Suppressor macrophage (primary cell): Measurements from ENCODE around the gene C1QTNF1.
A peak's percentile ranks its signal among the peaks of the same experiment; 100 is the strongest.
"Not testable (repeated sequence)": the region's sequence is repeated elsewhere in the genome, so short reads cannot be mapped to it uniquely, and the experiment has no call there.

Experiments used
- DNase-seq, 4 experiments: peaks; one replicate each; pipeline ENCODE4 v3.0.0-alpha.2; 2020 to 2022

Gene C1QTNF1

DNA sequence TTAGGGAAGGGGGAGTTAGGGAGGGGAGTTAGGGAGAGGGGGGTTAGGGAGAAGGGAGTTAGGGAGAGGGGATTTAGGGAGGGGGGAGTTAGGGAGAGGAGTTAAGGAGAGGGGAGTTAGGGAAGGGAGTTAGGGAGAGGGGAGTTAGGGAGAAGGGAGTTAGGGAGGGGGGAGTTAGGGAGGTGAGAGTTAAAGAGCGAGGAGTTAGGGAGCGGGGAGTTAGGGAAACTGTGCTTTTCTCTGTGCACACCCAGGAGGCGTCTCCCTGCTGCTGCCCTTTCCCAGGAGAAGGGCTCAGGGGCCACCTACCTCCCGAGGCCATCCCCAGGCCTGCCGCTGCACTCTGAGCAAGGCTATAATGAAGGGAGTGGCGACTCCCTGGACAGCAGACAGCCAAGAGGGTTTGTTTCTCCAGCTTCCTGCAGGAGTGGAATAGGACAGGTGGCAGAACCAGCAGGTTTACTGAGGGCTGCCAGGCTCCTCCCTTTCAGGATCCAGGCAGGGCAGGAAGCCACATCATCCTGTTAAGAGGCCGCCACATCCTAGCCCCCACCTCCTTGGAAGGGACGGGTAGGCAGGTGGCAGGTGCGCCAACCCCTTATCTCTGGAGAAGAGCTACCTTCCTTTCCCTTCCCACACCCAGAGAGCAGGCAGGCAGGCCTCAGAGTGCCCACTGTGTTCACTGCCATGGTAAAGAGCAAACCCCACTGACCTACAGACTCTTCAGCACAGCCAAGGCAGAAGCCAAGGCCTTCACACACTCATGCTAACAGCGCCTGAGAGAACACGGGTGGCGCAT is 18.7 kb upstream of the C1QTNF1 start:
- DNase-seq = no peak

DNA sequence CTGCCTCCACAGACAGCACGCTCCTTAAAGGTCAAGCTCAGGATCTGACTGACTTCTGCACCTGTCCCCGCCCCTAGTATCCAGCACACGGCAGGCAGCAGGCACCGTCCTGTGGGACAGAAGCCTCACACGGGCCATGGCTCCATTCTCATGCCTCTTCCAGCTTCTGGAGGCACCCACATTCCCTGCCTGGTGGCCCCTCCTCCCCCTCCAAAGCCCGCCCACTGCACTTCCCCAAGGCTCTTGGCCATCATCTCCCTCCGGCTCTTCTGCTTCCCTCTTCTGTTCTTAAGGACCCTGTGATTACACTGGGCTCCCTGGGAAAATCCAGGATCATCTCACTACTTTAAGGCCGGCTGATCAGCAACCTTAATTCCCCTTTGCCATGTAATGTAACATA is 17.9 kb upstream of the C1QTNF1 start:
- DNase-seq = peak; percentile 27 to 75 (median 62)

DNA sequence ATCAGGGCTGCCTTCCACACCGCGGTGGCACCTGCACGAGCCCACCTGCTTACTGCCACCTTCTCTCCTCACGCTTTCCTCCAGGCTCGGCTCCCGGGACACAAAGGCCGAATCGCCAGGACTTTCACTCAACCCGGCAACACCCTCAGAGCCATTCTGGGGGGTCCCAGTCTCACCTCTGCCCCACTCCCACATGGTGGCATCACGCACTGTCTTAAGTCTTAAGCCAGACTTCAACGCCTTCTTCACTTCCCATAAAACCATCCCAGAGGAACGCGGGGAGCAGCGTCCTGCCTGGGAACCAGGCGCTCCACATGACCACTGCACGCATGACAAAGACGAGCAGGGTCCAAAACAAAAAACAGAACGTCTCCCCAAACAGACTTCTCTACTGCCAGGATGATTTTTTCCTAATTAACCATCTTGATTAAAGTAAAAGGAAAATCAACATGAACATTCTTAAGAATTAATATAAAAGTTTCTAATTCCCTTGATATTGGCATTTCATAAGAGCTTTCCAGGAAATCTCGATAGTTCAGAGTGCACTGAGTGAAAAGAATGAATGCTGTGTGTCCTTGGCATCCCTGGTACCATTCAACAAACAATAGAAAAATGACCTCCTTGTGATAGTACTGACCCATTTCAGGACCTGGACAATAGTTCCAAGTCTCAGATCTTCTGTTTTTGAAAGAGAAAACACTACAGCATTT is 17.0 kb upstream of the C1QTNF1 start:
- no peak for DNase-seq

DNA sequence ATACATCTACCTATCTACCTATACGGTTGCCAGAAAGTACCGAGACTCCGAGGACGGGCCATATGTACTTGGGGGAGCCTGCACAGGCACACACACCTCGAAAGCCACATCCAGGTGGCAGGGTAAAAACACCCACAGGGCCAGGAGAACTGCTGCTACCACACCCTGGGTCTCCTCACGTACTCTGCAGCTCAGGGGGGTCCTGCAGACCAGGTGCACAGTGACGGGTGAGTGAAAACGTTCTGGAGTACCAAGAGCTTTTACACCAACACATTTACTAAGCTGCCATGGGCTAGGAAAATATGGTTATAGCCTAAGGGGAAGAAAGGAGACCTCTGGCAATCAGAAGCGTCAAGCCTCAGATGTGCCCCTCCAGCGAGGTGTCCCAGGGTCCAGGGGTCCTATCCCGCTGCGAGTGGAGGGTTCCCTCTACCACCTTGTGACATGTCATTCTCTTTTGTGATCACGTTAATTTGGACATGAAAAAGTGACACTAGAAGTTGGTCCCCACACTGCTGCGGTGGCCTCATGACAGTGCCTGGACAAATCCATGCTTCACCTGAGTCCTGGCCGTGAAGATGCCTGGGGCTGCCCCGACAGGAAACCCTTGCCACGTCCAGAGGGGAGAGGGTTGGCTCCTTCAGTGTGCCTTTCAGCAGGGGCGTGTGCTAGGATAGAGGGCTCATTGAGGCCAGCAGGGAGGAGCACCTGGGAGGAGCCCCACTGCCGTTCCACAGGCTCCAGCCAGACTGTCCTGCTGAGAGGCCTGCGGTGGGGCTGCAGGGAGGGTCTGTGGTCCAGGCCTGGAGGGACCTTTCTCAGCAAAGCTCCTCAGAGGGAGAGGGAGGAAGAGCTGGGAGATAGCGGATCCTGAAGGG is 16.2 kb upstream of the C1QTNF1 start:
- no peak for DNase-seq

DNA sequence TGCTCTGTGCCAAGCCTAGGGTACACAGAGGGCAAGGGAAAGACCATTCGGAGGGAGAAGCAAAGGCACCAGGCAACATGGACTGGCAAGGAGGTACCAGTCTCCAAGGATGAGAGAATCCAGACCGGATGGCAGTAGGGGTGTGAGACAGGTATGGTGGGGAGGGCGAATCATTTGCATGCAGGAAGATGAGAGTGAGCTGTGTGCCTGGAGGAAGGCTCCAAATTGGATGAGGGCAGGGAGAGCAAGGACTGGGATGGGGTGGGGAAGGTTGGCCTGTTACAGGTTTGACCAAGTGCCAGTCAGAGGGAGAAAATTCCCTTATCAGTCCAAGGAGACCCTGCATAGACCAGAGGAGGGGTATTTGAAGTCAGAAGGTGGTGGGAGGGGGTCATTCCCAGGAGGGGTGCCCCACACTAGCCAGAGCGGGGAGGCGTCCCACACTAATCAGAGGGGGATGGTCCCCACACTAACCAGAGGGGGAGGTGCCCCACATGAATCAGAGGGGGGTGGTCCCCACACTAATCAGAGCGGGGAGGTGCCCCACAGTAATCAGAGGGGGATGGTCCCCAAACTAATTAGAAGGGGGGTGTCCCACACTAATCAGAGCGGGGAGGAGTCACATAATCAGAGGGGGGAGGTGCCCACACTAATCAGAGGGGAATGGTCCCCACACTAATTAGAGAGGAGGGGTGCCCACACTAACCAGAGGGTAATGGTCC is 15.1 kb upstream of the C1QTNF1 start:
- no peak for DNase-seq

DNA sequence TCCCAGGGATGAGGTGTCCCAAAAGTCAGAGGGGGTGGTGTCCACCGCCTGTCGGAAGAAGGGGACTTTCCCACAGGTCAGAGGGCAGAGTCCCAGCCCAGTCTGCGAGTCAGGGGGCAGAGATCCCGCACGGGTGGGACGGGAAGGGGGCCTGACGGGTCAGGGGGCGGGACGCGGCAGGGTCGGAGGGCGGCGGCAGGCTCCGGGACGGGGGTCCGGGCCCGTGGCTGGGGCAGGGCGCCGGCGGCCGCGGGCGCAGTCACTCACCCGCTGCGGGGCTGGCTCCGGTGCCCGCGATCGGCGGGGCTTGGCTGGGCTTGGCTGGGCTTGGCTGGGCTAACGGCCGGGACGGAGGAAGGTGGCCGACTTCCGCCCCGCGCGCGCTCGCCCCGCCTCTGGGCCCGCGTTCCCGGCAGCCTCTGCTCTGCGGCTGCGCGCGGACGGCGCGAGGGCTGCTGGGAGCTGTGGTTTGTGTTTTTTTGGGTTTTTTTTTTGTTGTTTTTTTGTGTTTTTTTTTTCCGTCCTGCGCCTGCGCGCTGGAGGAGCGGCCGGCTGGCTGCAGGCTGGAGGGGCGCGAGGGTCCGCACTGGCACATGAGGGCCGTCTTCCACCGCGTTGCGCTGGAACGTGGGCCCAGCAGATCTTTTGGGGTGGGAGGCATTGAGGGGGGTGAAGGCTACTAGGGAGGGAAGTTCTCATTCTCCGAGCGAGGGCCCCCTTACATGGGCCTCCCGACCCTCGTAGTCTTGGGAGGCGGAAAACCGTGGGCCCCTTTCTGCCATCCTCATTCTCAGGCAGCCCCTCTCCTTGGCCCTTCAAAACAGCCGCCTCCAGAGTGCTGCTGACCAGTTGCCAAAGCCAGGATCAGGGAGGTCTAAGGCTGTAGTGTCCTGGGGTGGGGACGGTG is 14.3 kb upstream of the C1QTNF1 start, which contains the start of gene CANT1:
Gene CANT1 (minus strand): TSS at position 368 of the 907 bp plus-strand sequence. CDS start 12,142 bp downstream, outside the sequence.
- peak; percentile 90 to 97 (median 94) for DNase-seq

DNA sequence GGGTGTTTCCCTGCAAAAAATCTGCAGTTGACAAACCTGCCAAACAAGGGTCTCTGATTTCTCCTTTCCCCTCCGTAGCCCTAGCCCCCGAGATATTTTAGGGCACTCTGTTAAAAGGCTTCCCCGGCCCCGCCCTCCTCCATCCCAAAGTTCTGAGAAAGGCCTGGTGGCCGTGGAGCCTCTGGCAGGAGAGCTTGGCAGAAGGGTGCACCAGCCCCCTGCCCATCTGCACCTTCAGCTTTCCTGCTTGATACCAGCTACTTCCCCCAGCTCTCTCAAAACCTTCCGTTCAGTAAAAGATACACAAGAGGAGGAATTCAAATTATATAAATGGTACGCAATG is 13.7 kb upstream of the C1QTNF1 start:
- no peak for DNase-seq

DNA sequence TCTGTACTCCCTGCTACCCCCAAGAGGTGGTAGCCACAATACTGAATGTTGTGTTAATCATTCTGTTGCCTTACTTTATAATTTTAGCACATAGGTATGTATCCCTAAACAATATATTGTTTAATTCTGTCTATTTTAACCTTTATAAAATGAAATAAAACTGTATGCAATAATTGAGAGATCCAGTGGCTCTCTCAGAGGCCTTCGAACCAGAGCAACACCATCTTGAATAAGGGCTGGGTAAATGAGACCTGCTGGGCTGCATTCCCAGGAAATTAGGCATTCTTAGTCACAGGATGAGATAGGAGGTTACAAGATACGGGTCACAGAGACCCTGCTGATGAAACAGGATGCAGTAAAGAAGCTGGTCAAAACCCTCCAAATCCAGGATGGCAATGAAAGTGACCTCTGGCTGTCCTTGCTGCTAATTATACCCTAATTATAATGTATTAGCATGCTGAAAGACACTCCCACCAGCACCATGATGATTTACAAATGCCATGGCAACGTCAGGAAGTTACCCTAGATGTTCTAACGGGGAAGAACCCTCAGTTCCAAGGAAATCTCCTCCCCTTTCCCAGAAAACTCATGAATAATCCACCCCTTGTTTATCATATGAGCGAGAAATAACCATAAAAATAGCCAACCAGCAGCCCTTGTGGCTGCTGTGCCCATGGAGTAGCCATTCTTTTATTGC is 12.4 kb upstream of the C1QTNF1 start:
- DNase-seq = no peak

DNA sequence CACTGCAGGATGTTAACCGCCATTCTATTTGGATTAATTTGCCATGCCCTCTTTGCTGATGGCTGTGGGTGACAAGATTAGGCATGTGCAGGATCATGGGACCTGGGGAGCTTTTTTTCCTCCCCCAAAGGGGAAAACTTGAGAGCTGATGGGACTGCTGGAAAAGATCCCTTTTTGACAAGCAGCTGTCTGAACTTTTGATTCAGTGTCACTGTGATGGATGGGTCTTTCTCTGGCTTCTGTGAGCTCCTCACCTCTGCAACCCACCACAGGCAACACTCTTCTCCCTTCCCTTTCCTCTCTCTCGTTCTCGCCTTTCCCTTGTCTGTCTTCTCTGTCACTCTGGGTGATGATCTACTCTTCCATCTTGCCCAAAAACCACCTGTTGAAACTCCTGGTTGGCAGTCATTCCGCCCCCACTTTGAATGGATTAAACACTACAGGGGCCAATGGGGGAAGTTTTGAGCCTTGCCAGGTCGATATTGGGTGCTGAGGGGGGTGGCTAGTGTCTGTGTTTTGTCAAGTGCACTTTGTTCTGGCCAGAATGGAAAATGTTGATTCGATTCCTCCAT is 11.3 kb upstream of the C1QTNF1 start:
- no peak for DNase-seq

DNA sequence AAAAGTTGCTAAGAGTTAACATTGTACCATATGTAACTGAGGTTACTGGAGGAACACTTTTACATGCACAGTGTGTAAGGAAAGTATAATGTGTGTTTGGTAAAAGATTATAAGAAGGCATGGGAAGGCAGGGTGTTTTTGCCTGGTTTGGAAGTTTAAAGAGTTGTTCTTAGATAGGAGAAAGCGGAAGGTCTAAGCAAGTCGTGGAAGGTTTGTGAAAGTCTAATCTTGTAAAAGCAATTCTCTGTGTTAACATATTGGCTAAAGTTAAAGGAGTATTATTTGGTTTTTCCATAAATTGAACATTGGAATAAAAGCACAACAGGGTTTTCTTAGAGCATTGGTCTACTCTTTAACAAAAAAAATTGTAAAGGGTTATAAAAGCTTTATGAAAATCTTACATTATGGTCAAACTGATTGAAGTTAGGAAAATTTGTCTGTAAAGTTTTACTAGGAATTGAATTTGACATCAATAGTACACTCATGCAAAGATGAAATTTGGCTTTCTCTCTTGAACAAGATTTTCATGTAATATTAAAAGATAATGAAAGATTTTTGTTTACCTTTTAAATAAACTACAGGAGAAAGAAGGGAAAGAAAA is 9.7 kb upstream of the C1QTNF1 start:
- DNase-seq = no peak

DNA sequence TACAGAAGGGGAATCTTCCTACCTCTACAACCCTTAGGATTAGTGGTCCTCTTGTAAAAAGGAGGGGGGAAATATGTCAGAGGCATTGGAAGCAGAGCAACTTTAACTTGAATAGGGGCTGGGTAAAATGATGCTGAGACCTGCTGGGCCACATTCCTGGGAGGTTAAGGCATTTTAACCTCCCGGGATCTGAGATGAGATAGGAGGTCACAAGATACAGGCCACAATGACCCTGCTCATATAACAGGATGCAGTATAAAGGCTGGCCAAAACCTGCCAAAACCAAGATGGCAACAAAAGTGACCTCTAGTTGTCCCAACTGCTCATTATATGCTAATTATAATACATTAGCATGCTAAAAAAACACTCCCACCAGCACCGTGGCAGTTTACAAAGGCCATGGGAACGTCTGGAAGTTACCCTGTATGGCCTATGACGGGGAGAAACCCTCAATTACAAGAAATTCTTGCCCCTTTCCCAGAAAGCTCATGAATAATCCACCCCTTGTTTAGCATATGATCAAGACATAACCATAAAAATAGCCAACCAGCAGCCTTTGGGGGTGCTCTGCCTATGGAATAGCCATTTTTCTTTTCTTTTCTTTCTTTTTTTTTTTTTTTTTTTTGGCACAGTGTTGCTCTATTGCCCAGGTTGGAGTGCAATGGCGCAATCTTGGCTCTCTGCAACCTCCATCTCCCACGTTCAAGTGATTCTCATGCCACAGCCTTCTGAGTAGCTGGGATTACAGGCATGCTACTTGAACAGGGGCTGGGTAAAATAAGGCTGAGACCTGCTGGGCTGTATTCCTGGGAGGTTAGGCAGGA is 6.2 kb upstream of the C1QTNF1 start:
- no peak for DNase-seq

DNA sequence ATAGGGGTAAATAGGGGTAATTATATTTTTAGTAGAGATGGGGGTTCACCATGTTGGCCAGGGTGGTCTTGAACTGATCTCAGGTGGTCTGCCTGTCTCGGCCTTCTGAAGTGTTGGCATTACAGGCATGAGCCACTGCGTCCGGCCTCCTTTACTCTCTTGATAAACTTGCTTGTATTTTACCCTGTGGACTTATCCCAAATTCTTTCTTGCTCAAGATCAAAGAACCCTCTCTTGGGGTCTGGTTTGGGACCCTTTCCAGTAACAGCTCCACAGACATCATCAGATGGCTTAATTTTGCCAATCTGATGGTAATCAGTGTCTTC is 5.6 kb upstream of the C1QTNF1 start:
- DNase-seq = no peak

DNA sequence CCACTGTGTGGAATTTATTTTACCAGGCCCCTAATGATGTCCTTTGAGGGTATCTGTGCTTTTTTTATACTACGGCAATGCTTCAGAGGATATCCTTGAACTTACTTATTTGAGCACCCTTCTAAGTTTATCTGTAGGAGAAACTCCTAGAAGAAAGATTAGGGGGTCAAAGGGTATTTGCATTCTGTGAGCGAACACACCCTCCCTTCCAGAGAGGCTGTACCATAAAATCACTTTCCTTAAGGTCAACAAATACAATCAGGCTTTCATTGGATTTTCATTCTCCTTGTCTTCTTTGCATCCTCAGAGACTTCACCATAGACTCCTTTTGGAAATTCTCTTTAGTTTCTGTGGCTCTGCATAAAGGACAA is 4.7 kb upstream of the C1QTNF1 start:
- no peak for DNase-seq

DNA sequence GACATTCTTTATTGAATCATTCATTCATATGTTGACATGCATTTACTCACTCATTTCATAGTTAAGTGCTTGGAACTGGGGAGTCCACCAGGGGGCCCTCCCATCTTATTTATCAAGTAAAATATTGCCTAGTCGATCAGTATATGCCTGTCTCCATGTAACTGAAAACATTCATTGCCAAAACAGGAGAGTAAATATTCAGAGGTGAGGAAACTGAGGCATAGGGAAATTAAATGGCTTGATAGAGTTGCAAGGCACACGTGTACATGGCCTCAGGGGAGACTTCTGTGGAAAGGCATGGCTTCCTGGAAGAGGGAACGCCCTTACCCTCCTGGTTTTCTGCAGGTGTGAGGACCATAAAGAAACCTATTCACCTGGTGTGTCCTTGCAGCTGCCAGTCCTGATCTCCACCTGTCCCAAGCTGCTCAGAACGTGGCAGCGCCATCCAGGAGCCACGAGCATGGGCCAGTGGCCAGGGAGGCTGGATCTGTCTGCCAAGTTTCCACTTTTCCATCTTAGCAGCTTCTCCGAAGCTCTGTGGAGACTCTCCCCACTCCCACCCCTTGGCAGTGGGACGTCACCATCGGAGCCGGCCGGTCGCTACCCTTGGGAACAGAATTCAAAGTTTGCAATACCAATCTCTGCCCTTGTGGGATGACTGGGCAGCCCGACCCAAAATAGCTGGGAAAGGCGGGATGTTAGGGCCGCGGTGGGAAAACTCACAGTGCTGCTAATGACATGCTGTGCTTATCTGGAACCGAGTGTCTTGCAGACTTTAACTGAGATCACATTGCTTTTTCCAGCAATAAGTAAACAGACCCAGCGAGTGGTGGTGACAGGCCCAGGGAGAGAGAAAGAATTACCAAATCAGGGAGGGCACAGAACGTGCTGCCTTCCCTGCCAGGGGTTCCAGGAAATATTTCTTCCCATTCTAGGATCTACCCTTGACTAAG is 4.1 kb upstream of the C1QTNF1 start:
- DNase-seq = peak; percentile 81 to 86 (median 84)

DNA sequence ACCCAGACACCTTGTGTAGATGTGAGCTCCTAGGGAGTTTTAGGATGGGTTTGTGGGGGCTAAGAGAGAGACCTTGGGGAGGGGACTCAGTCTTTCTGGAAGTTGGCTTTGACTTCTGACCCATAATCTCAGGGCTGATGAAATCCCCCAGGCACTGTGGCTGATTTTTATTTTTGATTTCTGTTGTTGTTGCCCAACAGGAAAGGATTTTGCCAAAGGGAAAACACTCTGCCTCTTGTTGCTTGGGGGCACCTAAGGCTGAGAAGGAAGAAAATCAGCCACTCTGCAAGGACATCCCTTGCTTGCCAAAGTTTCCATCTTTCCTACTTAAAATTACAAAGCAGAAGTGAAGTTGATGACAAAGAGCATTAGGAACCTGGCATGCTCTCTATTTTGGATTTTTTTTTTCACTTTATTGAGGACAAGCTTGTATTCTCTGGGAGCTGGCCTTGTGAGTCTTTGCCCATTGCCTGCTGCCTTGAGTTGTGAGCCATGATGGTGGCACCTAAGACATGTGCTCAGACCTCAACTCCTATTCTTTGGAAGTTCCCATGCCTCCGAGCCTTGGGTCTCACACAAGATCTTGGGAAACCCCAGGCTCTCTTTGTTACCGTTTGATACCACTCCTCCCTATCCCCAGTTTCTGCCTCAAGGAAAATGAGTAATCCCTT is 3.2 kb upstream of the C1QTNF1 start:
- DNase-seq = no peak

DNA sequence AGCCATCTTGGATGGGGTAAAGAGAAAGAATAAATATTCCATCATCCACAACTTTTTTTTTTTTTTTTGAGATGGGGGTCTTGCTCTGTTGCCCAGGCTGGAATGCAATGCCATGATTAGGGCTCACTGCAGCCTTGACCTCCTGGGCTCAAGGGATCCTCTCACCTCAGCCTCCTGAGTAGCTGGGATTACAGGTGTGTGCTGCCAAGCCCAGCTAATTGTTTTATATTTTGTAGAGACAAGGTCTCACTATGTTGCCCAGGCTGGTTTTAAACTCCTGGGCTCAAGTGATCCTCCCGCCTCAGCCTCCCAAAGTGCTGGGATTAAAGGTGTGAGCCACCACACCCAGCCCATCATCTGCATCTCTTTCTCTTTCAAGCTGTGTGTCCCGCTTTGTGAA is 2.0 kb upstream of the C1QTNF1 start:
- not testable (repeated sequence) for DNase-seq

DNA sequence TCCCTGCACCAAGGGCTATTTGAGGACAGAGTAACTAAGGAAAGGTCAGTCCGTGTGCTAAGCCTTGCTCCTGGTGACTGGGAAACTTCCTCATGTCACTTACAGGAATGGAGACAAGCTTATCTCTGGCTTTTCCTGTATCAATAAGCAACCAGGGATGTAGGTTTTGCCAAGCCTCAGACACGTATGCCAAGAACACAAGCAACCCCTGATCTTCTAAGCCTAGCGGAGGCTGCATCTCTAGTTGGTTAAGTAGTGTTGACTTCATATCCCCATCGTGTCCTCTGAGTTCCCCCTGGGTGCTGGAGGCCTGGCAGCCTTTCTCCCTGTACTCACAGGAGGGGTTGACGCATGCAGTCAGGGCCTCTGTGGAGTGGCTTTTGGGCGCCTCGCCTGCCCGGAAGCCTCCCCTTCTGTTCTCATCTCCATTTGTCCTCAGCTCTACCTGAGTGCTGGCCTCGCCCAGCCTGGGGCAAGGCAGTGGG is 1.4 kb upstream of the C1QTNF1 start:
- DNase-seq = peak in 1 of 4 experiments; percentile 2
